Measurements from ENCODE around the gene ABCA9.
"Not testable (repeated sequence)": the region's sequence is repeated elsewhere in the genome, so short reads cannot be mapped to it uniquely, and the experiment has no call there.

ABCA9 gene

DNA sequence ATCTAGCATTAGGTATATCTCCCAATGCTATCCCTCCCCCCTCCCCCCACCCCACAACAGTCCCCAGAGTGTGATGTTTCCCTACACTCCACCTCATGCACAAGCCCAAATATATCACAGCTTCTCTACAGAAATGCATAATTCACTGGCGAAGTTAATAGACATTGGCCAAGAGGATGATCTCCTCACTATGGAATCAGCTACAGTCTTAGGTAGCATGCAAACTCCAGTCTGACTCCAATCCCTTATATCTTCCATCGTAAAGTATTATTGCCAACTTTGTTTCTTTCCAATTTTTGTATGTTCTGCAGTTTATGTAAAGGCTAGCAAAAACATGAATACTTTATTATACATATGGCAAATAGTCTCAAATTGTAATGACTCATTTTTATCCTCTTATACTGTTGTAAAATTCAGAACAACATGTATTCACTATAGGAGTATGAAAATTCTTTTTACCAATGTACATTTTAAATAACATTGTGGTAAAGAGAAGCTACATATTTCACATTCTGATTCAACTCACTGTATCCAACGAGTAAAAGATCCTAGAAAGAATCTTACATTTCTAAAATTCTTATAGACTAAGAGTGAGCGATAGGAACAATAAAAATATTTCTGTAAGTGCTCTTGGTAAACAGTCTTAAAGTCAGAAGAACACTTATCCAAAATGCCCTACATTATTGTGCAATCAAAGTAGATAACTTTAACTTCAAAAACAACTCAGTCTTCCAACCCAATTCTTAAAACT, 106.4 kb downstream of the ABCA9 start:
- no peak for DNase-seq (ENCODE audit: low read depth)

DNA sequence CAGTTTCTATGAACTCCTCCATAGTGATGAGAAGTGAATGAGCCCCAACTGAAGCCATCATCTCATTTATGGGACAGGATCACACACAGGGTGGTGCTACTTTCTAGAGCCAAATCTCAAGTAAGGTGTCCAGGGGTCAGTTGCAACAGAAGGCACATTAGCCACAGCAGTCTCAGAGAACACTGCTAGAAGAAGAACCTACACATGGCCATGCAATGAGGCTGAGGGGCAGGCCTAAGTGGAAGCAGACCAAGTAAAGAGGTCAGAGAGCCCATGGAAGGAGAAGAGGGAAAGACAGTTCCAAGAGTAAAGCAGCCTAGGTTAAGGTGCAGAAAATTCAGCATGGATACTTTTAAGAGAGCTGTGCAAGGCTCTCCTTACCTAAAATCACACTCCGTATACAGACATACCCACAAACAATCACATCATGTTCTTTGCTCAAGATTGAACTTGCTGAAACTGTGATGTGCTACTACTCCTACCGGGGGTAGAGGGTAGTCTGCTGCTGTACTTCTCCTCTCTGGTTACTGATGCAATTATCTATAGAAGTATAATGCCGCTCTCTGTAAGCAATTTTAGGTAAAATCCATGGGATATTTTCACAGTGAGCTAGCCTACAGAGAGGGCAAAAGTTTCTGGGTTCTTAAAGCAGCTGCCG, 107.3 kb downstream of the ABCA9 start:
- DNase-seq (ENCODE audit: low read depth), result no peak

DNA sequence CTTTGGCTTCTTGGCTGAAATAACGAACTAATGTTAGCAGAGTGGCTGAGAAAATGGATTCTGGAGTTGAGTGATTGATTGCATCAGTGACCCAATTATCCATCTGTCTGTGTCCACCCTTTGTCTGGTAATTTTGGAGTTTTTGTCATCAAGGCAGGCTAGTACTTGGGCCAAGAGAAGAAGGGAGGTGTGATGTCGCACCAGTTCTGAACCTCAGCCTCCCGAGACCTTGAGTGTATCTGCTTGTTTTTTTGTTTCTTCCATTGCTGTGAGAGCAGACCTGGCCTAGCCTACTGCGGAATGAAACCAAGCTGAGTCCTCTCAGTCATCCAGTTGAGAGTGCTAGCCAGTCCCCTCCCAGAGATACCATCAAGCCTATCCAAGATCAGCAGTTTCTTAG, 110.0 kb downstream of the ABCA9 start:
- DNase-seq (ENCODE audit: low read depth), result no peak

DNA sequence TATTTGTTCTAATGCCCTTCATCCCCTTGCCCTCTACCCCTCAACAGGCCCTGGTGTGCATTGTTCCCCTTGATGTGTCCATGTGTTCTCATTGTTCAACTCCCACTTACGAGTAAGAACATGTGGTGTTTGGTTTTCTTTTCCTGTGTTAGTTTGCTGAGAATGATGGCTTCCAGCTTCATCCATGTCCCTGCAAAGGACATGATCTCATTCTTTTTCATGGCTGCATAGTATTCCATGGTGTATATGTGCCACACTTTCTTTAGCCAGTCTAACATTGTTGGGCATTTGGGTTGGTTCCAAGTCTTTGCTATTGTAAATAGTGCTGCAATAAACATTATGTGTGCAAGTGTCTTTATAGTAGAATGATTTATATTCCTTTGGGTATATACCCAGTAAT, 112.9 kb downstream of the ABCA9 start:
- DNase-seq (ENCODE audit: low read depth), result not testable (repeated sequence)

DNA sequence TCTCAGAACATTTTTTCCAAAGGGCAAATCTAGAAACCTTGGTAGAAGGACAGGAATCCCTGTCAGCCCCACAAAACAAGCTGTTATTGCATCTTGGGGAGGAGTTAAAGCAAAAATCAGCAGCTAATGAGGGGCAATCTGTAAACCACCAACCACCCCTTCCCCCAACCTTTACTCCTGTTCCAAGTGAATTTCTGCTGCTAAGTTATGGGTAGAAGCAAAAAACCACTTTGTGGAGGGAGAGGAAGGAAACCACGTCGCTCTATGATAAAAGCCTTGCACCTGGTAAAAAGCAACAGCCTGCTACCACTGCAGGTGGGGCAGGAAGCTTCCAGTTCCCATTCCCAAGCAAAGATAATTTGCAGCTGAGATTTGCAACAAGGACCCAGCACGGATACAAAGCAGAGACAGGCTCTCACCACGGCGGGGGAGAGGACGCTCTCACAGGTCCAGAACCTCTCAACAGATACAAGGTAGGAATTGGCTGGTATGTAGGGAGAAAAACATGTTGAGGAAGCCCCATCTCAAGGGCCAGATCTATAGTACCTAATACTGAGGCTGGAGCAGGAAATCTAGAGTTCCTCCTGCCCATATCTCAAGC, 116.2 kb downstream of the ABCA9 start:
- DNase-seq (ENCODE audit: low read depth), result no peak

DNA sequence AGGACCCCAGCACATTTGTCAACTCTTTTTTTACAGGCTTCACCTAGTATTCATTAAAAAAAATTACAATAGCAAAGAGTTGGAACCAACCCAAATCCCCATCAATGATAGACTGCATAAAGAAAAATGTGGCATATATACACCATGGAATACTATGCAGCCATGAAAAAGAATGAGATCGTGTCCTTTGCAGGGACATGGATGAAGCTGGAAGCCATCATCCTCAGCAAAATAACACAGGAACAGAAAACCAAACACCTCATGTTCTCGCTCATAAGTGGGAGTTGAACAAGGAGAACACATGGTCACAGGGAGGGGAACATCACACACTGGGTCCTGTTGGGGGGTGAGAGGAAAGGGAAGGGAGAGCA, 116.9 kb downstream of the ABCA9 start:
- DNase-seq (ENCODE audit: low read depth), result not testable (repeated sequence)

DNA sequence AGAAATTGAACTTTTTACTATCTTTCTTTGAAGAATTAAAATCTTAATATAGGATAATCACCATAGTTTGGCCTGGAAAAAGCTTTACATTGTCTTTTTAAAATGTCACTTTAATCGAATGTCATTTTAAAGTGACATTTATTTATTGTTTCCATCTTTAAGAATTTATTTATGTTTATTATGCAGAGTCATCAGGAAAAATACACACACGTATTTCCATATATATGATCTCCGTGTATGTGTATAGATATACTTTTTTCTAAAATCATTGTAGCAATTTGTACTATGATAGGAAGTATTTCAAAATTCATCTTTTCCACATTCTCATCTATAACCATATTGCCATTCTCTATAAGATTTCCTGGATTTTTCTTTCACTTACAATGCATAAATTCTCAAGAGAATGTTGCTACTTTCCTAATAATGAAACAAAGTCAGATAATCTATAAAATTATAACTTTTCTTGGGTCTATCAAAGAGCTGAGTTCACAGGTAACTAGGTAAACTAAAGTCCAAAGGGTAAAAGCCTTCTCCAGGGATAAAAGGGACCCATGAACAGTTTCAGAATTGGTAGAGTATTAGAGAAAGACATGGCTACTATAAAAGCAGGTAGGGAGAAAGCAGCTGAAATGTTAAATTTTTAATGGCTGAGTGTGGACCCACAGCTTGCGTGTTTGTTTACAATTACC, 117.5 kb downstream of the ABCA9 start:
- DNase-seq (ENCODE audit: low read depth), result no peak

DNA sequence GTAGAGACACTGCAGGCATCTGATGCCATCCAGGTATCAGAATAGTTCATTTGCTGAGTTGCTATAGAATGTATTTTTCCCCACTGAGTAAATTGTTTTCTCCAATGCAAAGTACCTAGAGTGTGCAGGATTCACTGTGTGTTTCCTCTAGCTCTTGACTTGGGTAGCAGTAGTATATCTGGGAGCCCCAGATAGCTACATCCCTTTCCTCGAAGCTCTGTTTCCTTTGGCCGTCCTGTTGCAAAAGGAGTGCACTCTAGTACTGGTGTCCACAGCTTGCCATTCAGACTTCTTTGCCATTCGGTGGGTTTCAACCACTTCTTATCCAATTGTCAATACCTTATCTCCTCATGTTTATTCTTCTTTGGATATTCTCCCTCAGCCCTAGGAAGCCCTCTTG, 118.3 kb downstream of the ABCA9 start:
- no peak for DNase-seq (ENCODE audit: low read depth)

DNA sequence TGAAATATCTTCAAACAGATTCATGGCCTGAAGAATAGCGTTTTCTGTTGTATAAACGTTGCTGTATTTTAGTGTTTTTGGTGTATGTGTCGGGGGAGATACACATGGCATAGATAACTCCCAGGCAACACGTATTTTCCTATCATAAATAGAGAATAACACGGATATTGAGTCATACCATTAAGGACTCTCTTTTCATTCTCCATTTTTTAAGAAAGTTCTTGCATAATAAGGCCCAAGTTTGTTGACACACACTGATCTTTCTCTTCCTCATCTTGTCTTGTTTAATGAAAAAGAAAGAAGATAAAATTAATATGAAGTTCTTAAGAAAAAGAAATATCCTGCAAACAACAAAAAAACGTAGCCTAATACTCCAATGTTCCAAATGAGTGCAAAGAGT, 119.0 kb downstream of the ABCA9 start:
- DNase-seq (ENCODE audit: low read depth), result no peak

DNA sequence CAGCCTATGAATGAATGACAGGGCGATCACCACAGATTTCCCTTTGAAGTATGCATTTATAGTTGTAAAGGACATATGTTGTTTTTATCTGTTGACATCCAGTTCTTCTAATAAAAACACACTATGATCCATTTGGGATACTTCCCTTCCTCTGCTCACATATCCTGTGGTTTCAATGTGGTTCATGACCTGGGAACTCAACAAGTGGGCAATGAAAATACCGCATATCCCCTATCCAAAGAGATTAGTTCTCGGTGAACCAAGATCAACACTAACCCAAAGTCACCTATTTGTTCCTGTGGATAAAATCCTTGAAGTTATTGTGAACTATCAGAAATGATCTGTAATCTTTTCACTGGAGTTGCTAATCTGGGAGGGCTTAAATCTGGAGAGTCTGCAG, 121.5 kb downstream of the ABCA9 start:
- DNase-seq (ENCODE audit: low read depth), result no peak

DNA sequence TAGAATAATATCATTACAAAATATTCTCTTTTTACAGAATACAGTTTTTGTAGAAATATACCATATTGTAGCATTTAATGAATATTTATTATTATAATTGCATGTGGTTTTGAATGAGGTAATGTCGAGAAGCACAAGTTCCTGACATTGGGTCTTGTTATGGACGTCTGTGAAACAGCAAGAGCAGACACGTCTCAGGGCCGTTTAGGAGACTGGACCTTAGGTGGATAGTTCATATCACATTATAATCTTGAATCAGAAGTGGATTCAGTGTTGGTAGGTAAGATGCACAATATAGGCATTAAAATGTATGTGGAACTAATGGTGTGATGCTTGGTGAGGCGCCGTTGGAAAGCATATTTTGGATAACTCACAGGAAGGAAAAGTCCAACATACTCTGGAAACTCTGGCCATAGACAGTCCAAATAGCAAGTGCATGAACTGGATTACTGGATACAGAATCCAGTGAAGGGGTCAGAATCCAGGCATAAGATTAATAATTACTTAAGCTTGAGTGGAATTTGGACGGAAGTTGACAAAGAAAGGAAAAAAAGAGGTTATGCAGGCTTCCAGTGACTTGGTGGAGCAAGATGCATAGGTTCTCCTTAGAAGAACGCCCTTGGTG, 122.7 kb downstream of the ABCA9 start:
- DNase-seq (ENCODE audit: low read depth), result no peak

DNA sequence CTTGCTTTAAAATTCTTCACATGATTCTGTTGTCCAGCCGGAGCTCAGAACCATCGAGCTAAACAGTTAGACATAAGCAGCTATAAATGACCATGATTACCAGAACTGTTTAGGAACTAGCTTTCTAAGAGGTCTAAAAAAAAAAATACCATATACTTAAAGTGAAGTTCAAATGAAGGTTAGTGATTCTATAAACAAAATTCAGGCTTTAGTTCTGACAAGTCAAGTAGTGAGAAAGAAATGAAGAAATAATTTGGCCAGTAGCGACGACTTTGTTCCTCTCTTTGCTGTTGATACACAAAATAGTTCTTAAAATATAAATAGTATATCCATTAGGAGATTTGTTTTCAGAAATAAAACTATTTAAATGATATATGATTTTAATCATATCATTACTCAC, 133.2 kb downstream of the ABCA9 start:
- DNase-seq (ENCODE audit: low read depth), result no peak

DNA sequence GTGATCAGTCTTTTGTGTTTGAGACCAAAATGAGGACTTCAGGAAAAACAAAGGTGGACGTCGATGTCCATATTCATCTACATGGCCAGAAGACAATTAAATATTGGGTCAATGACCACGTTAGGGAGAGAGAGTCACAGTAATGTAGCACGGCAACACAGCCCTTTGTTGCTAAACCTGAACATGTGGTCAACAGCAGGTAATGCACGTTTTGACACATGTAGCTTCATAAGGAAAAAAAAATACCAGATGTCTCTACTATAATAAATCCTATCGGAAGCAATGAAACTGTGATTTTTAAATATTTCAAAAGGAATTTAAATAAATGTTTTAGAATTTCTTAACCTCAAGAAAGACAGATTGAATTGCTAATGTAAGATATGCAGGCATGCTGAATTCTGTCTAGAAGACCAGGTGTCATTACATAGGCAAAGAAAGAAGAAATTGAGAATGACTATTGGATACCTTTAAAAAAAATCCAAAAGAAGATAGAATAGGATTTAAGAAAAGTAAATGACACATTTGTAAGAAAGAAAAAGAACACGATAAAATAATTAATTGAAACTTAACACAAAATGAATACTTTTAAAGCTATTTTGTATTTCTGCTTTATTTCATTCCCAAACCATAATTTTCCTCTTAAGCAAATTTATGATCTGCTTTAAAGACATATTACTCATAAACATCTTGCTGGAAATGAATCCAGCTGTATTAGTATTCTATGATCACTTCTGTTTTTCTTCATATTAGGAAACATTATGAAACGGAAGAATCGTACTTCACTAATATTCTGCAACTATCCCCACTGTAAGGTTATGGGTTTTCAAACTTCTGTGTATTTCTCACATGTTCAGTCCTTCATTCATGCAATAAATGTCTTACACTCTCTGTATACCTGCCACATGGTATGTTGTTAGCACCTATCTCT, 135.7 kb downstream of the ABCA9 start:
- no peak for DNase-seq (ENCODE audit: low read depth)
